K562 (cell line): ENCODE data around the gene POLR2B. TPM values are rescaled to one million over a fixed set of nuclear protein-coding genes. Genes with fewer than 3 reads are reported as not detected.
A peak's percentile ranks its signal among the peaks of the same experiment; 100 is the strongest.

Experiments
- CAMTA2 ChIP-seq: fragments of 250-450 bp; sonication (Bioruptor Pico); conservative IDR thresholded peaks from 2 replicates; pipeline ENCODE4 v1.5.1; 2022
- CTBP1 ChIP-seq: fragments of 450-650 bp; IDR thresholded peaks from 2 replicates; pipeline ENCODE4 v1.6.1; 2016; ENCODE audit warnings: borderline replicate concordance
- EGR1 ChIP-seq: fragments of 450-650 bp; conservative IDR thresholded peaks from 2 replicates; pipeline ENCODE4 v1.6.1; 2017; ENCODE audit warnings: mild to moderate bottlenecking
- ELF1 ChIP-seq: fragments of 200-800 bp; sonication (Bioruptor generic); IDR thresholded peaks from 2 replicates; pipeline ENCODE4 v1.6.1; 2016; ENCODE audit warnings: missing genetic modification characterization, missing compliant biosample characterization
- ELF2 ChIP-seq: fragments of 250-450 bp; sonication (Bioruptor Pico); IDR thresholded peaks from 2 replicates; pipeline ENCODE4 v1.5.0; 2021; ENCODE audit warnings: mild to moderate bottlenecking
- ESRRA ChIP-seq: fragments of 450-650 bp; IDR thresholded peaks from 2 replicates; pipeline ENCODE4 v1.6.1; 2014; ENCODE audit warnings: low read depth, mild to moderate bottlenecking, moderate library complexity, borderline replicate concordance
- ETV6 ChIP-seq, 3 experiments: fragments of 150-350 bp in 1 of 3; sonication (generic) in 1 of 3; formaldehyde crosslinking in 1 of 3; IDR thresholded peaks; 2 replicates each; pipeline versions ENCODE4 v1.6.1 to v1.8.0; 2014 to 2022; ENCODE audit warnings: borderline replicate concordance in 2 of 3, low read depth in 2 of 3, antibody characterized with exemption in 1 of 3, low read length in 1 of 3, mild to moderate bottlenecking in 1 of 3, missing genetic modification reagents in 1 of 3
- FOXA1 ChIP-seq: fragments of 450-650 bp; IDR thresholded peaks from 2 replicates; pipeline ENCODE4 v1.6.1; 2016; ENCODE audit warnings: mild to moderate bottlenecking, borderline replicate concordance
- GABPA ChIP-seq: fragments of 200-800 bp; sonication (Bioruptor generic); conservative IDR thresholded peaks from 2 replicates; pipeline ENCODE4 v1.6.1; 2016; ENCODE audit warnings: low read depth, missing genetic modification characterization, missing compliant biosample characterization
- MBD2 ChIP-seq: sonication (generic); IDR thresholded peaks from 2 replicates; pipeline ENCODE4 v1.6.1; 2016; ENCODE audit warnings: low read depth, borderline replicate concordance
- MEIS2 ChIP-seq: fragments of 450-650 bp; IDR thresholded peaks from 2 replicates; pipeline ENCODE4 v1.6.1; 2014; ENCODE audit warnings: mild to moderate bottlenecking; ENCODE audit not compliant: partially characterized antibody
- MTA1 ChIP-seq: fragments of 450-650 bp; IDR thresholded peaks from 2 replicates; pipeline ENCODE4 v1.6.1; 2017; ENCODE audit warnings: borderline replicate concordance
- PHF8 ChIP-seq: fragments of 200-600 bp; sonication (generic); IDR thresholded peaks from 2 replicates; pipeline ENCODE4 v1.6.1; 2012; ENCODE audit warnings: mixed run types, mild to moderate bottlenecking, inconsistent platforms, low read length, moderate library complexity, borderline replicate concordance
- RFX1 ChIP-seq: fragments of 450-650 bp; IDR thresholded peaks from 2 replicates; pipeline ENCODE4 v1.6.1; 2016; ENCODE audit warnings: mild to moderate bottlenecking, moderate library complexity
- RHOXF2B ChIP-seq: fragments of 250-450 bp; sonication (Bioruptor Pico); conservative IDR thresholded peaks from 2 replicates; pipeline ENCODE4 v1.5.1; 2021
- SMAD2 ChIP-seq: fragments of 150-350 bp; IDR thresholded peaks from 2 replicates; pipeline ENCODE4 v1.6.1; 2014; ENCODE audit warnings: low read depth, mild to moderate bottlenecking, low read length
- ZNF431 ChIP-seq: sonication (generic); formaldehyde crosslinking; IDR thresholded peaks from 2 replicates; pipeline ENCODE4 v1.8.0; 2022; ENCODE audit warnings: mild to moderate bottlenecking, missing genetic modification reagents
- polyA plus RNA-seq, 8 experiments: library from polyadenylated mRNA; depleted of rRNA in 4 of 8; stranded (reverse) in 5 of 8; unstranded in 3 of 8; fragments of >200 nt; fragmentation: Nextera tagmentation in 2 of 8; fragmentation: Illumina TruSeq in 1 of 8; extraction: Ambion mirVana in 2 of 8; extraction: Trizol in 1 of 8; gene quantifications; 2 replicates each; pipeline versions ENCODE4 v1.2.1 to v1.2.3, GENCODE V29; 2011 to 2014; ENCODE audit warnings: inconsistent platforms in 1 of 8, missing spikeins in 1 of 8
- total RNA-seq, 7 experiments: library from RNA; depleted of rRNA in 6 of 7; stranded (reverse); fragments of >200 nt in 6 of 7; fragmentation: Illumina TruSeq in 2 of 7; extraction: Trizol in 2 of 7; gene quantifications; 2 replicates each; pipeline versions ENCODE4 v1.2.1 to v1.2.3, GENCODE V29; 2011 to 2021; ENCODE audit warnings: low replicate concordance in 1 of 7
- TF ChIP-seq, protein P1 (sequence below): sonication (generic); formaldehyde crosslinking; IDR thresholded peaks from 2 replicates; pipeline ENCODE4 v1.8.1; 2023; ENCODE audit warnings: missing genetic modification reagents, mild to moderate bottlenecking, borderline replicate concordance
- TF ChIP-seq, protein P2 (sequence below): IDR thresholded peaks from 2 replicates; pipeline ENCODE4 v1.6.1; 2012; ENCODE audit warnings: low read depth, low read length, improper control_type of control experiment, borderline replicate concordance
- TF ChIP-seq, protein P3 (sequence below): fragments of 450-650 bp; IDR thresholded peaks from 2 replicates; pipeline ENCODE4 v1.6.1; 2016; ENCODE audit warnings: borderline replicate concordance

Gene POLR2B
- total and polyA plus RNA-seq, 9 of the 15 experiments (the other 6 are each of a cell fraction or from before 2014, with no cell fraction given): 60.9 to 208 (median 142) TPM

DNA sequence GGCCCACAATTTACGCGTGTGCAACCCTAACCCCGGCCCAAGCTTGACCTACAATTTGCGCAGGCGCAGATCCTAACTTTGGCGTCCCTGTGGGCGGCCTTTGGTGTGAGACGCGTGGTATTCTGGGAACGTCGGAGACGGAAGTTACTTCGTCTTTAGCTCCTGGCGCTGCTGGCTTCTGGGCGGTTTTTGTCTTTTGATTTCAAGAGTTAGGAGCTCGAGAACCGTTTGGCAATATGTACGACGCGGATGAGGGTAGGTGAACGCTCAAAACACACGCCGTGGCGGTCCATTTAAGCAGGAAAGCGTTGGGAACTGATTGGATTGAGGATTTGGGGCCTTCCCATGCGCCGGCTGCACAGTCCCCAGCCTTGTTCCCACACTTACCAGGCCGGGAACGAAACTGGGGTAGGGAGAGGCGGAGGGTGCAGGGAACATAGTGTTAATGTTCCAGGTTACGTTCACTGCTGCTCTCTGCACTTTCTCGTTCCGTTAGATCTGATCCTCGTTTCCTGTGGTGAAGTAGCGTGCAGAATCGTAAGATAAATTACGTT, at the start of gene POLR2B (continued):
- TF ChIP-seq, protein P1, sequence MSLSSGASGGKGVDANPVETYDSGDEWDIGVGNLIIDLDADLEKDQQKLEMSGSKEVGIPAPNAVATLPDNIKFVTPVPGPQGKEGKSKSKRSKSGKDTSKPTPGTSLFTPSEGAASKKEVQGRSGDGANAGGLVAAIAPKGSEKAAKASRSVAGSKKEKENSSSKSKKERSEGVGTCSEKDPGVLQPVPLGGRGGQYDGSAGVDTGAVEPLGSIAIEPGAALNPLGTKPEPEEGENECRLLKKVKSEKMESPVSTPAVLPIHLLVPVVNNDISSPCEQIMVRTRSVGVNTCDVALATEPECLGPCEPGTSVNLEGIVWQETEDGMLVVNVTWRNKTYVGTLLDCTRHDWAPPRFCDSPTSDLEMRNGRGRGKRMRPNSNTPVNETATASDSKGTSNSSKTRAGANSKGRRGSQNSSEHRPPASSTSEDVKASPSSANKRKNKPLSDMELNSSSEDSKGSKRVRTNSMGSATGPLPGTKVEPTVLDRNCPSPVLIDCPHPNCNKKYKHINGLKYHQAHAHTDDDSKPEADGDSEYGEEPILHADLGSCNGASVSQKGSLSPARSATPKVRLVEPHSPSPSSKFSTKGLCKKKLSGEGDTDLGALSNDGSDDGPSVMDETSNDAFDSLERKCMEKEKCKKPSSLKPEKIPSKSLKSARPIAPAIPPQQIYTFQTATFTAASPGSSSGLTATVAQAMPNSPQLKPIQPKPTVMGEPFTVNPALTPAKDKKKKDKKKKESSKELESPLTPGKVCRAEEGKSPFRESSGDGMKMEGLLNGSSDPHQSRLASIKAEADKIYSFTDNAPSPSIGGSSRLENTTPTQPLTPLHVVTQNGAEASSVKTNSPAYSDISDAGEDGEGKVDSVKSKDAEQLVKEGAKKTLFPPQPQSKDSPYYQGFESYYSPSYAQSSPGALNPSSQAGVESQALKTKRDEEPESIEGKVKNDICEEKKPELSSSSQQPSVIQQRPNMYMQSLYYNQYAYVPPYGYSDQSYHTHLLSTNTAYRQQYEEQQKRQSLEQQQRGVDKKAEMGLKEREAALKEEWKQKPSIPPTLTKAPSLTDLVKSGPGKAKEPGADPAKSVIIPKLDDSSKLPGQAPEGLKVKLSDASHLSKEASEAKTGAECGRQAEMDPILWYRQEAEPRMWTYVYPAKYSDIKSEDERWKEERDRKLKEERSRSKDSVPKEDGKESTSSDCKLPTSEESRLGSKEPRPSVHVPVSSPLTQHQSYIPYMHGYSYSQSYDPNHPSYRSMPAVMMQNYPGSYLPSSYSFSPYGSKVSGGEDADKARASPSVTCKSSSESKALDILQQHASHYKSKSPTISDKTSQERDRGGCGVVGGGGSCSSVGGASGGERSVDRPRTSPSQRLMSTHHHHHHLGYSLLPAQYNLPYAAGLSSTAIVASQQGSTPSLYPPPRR (CRISPR knock-in tag): peak; percentile 55; the same call in 1 of the 2 replicates
- TF ChIP-seq EGR1 (peak; percentile 42), GABPA (tag) (peak; percentile 65; the same call in 1 of the 2 replicates), MEIS2 (peak; percentile 66), RFX1 (no peak), RHOXF2B (no peak), CAMTA2 (CRISPR knock-in tag) (no peak), ETV6 (IDR thresholded peaks at IDR 0.05; ENCODE audit: borderline replicate concordance in 1 of 2, low read depth in 2 of 2, low read length in 1 of 2) (no peak), ETV6 (CRISPR knock-in tag; IDR thresholded peaks at IDR 0.05; ENCODE audit: borderline replicate concordance) (no peak), CTBP1 (no peak), FOXA1 (no peak), ESRRA (peak; percentile 70; the same call in 1 of the 2 replicates), ZNF431 (CRISPR knock-in tag) (peak; percentile 44; the same call in 1 of the 2 replicates), ELF1 (tag) (peak; percentile 72), ELF2 (CRISPR knock-in tag) (peak; percentile 76), MBD2 (peak; percentile 24; the same call in 1 of the 2 replicates), SMAD2 (no peak), PHF8 (peak; percentile 88), MTA1 (peak; percentile 92; the same call in 1 of the 2 replicates)
- TF ChIP-seq, protein P2, sequence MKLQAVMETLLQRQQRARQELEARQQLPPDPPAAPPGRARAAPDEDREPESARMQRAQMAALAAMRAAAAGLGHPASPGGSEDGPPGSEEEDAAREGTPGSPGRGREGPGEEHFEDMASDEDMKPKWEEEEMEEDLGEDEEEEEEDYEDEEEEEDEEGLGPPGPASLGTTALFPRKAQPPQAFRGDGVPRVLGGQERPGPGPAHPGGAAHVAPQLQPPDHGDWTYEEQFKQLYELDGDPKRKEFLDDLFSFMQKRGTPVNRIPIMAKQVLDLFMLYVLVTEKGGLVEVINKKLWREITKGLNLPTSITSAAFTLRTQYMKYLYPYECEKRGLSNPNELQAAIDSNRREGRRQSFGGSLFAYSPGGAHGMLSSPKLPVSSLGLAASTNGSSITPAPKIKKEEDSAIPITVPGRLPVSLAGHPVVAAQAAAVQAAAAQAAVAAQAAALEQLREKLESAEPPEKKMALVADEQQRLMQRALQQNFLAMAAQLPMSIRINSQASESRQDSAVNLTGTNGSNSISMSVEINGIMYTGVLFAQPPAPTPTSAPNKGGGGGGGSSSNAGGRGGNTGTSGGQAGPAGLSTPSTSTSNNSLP: no peak
- TF ChIP-seq, protein P3, sequence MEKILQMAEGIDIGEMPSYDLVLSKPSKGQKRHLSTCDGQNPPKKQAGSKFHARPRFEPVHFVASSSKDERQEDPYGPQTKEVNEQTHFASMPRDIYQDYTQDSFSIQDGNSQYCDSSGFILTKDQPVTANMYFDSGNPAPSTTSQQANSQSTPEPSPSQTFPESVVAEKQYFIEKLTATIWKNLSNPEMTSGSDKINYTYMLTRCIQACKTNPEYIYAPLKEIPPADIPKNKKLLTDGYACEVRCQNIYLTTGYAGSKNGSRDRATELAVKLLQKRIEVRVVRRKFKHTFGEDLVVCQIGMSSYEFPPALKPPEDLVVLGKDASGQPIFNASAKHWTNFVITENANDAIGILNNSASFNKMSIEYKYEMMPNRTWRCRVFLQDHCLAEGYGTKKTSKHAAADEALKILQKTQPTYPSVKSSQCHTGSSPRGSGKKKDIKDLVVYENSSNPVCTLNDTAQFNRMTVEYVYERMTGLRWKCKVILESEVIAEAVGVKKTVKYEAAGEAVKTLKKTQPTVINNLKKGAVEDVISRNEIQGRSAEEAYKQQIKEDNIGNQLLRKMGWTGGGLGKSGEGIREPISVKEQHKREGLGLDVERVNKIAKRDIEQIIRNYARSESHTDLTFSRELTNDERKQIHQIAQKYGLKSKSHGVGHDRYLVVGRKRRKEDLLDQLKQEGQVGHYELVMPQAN: peak; percentile 89
